ENCODE results near the gene GOSR1.

GRCh38 chr17:30506481-30506880 lies 29.3 kb downstream of the GOSR1 start:
- no peak for TF ChIP-seq CTCF (IDR thresholded peaks at IDR 0.05)
- no peak for TF ChIP-seq POLR2A (IDR thresholded peaks at IDR 0.05)

Data from thyroid gland (tissue), 4 donors.